Neural progenitor cell (in vitro differentiated cells): ENCODE data around the gene IRGC. TPM values are rescaled to one million over a fixed set of nuclear protein-coding genes. Genes with fewer than 3 reads are reported as not detected.

ENCODE experiments used
- DNase-seq: peaks from one replicate; pipeline ENCODE4 v3.0.0-alpha.2; 2016; ENCODE audit warnings: low spot score
- H2AFZ ChIP-seq: fragments of 200-600 bp; sonication (generic); replicated peaks from 2 replicates; pipeline ENCODE4 v1.6.1; 2016; ENCODE audit warnings: antibody characterized with exemption
- H3F3A ChIP-seq: fragments of 200-600 bp; sonication (generic); 2 replicates; pipeline ENCODE4 v1.6.1; 2016; ENCODE audit warnings: antibody characterized with exemption, low read depth
- H3K27ac ChIP-seq: fragments of 200-600 bp; sonication (generic); 2 replicates; pipeline ENCODE4 v1.5.1; 2016; ENCODE audit warnings: mild to moderate bottlenecking
- H3K27me3 ChIP-seq: fragments of 200-600 bp; sonication (generic); 2 replicates; pipeline ENCODE4 v1.6.1; 2016; ENCODE audit warnings: mild to moderate bottlenecking, moderate library complexity
- H3K36me3 ChIP-seq: fragments of 200-600 bp; sonication (generic); 2 replicates; pipeline ENCODE4 v1.5.1; 2016
- H3K4me1 ChIP-seq: fragments of 200-600 bp; sonication (generic); 2 replicates; pipeline ENCODE4 v1.6.1; 2016; ENCODE audit warnings: mixed run types
- H3K4me2 ChIP-seq: fragments of 200-600 bp; sonication (generic); 2 replicates; pipeline ENCODE4 v1.6.1; 2016
- H3K4me3 ChIP-seq: fragments of 200-600 bp; sonication (generic); 2 replicates; pipeline ENCODE4 v1.5.1; 2016
- H3K79me2 ChIP-seq: fragments of 200-600 bp; sonication (generic); 2 replicates; pipeline ENCODE4 v1.6.1; 2016; ENCODE audit warnings: low read depth
- H3K9ac ChIP-seq: fragments of 200-600 bp; sonication (generic); 2 replicates; pipeline ENCODE4 v1.6.1; 2016
- H3K9me3 ChIP-seq: fragments of 200-600 bp; sonication (generic); 2 replicates; pipeline ENCODE4 v1.5.1; 2016; ENCODE audit warnings: low read depth
- H4K20me1 ChIP-seq: fragments of 200-600 bp; sonication (generic); 2 replicates; pipeline ENCODE4 v1.6.1; 2016; ENCODE audit warnings: low read depth
- H3K27ac Mint-ChIP-seq: 3 replicates; pipeline ENCODE4 v1.8.0; 2021; ENCODE audit warnings: mixed read lengths
- H3K27me3 Mint-ChIP-seq: 2 replicates; pipeline ENCODE4 v1.8.0; 2022; ENCODE audit warnings: low read depth, mild to moderate bottlenecking, inconsistent platforms, moderate library complexity, mixed read lengths; ENCODE audit not compliant: insufficient read depth
- H3K36me3 Mint-ChIP-seq: 3 replicates; pipeline ENCODE4 v1.8.0; 2021; ENCODE audit warnings: mixed read lengths
- H3K4me1 Mint-ChIP-seq: 3 replicates; pipeline ENCODE4 v1.8.0; 2021; ENCODE audit warnings: mixed read lengths
- H3K4me3 Mint-ChIP-seq: 3 replicates; pipeline ENCODE4 v1.8.0; 2021; ENCODE audit warnings: mild to moderate bottlenecking, moderate library complexity, mixed read lengths
- H3K9me3 Mint-ChIP-seq: 3 replicates; pipeline ENCODE4 v1.8.0; 2020; ENCODE audit warnings: mixed read lengths
- CTCF ChIP-seq: fragments of 200-600 bp; sonication (generic); IDR thresholded peaks from 2 replicates; pipeline ENCODE4 v1.5.1; 2017; ENCODE audit warnings: antibody characterized with exemption, mild to moderate bottlenecking
- EZH2 ChIP-seq: fragments of 200-600 bp; sonication (generic); IDR thresholded peaks from 2 replicates; pipeline ENCODE4 v1.6.1; 2017; ENCODE audit warnings: antibody characterized with exemption, mild to moderate bottlenecking, moderate library complexity
- EZH2phosphoT487 ChIP-seq: fragments of 200-600 bp; sonication (generic); IDR thresholded peaks from 2 replicates; pipeline ENCODE4 v1.6.1; 2017; ENCODE audit warnings: antibody characterized with exemption
- total RNA-seq: library from RNA; depleted of rRNA; stranded (reverse); fragments of >200 nt; gene quantifications from 2 replicates; pipeline ENCODE4 v1.2.3, GENCODE V29; 2015; ENCODE audit warnings: low replicate concordance

IRGC gene
- total RNA-seq, 1 donor from 2014 or later, result not detected

DNA sequence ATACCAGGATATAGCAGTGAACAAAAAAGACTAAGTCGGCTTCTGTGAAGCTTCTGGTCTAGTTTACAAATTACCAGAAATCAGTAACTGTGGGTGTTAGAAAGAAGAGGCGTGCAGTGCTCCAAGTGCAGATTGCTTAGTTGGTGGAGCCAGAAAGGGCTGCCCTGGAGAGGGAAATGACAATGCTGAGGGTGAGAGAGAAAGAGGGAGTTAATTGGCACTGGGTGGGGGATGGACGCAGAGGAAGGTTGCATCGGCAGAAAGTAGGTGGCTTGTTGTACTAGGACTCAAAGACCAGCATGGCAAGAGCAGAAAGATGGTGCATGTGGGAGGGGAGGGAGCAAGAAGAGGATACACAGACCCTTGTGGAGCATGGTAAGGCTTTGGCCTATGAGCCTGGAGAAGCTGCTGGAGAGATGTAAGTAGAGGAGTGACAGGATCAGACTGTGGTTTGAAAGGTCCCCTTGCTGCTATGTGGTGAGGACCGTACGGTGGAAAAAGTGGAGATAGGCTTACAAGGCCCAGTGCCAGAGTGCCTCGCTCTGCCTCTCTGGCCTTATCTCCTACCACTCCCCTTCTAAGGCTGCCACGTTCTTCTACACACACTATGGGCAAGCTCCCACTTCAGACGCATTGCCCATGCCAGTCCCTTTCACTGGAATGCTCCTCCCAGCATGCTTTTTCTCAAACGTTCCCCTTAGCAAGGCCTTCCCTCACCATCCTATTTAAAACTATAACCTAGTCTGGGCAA, 25.4 kb downstream of the IRGC start:
- Histone ChIP-seq H3K4me3 (no peak overlapping the region), H3K9me3 (no peaks in the 10 kb centered on the region), H3K9ac (no peak overlapping the region), H3K79me2 (no peaks in the 10 kb centered on the region), H3K27me3 (no peaks in the 10 kb centered on the region), H3F3A (peaks cover 3% of the 10 kb centered on the region), H3K4me1 (no peaks in the 10 kb centered on the region), H3K4me2 (no peak overlapping the region), H4K20me1 (peaks cover 6% of the 10 kb centered on the region), H3K36me3 (no peaks in the 10 kb centered on the region), H2AFZ (no peak overlapping the region), H3K27ac (no peak overlapping the region)
- Mint-ChIP-seq H3K27me3 (peaks cover 5% of the 10 kb centered on the region), H3K27ac (no peak overlapping the region), H3K36me3 (peaks cover 46% of the 10 kb centered on the region), H3K9me3 (no peaks in the 10 kb centered on the region), H3K4me3 (peak overlapping the region; percentile 13), H3K4me1 (no peaks in the 10 kb centered on the region)
- TF ChIP-seq CTCF (no peak), EZH2phosphoT487 (no peak), EZH2 (no peak)
- no peak for DNase-seq

DNA sequence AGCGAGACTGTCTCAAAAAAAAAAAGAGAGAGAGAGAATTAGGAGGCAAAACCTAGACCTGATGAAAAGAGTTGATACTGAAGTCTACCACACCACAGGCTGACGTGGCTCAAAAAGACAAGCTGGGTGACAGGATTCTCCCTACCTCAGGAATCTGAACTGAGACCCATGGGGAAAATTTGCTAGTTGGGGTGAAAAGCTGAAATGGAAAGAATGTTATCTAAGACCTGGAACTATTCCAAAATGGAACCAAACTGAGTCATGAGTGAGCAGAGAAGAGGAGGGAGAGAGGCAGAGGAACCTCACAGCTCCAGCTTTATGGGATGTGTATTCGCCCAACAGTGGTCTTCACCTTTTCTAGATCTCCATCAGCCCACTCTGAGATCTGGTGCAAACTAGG, 27.2 kb downstream of the IRGC start:
- Histone ChIP-seq H3K9me3 (no peaks in the 10 kb centered on the region), H3K27ac (no peak overlapping the region), H3K79me2 (no peaks in the 10 kb centered on the region), H3F3A (peaks cover 3% of the 10 kb centered on the region), H4K20me1 (peaks cover 6% of the 10 kb centered on the region), H3K36me3 (no peaks in the 10 kb centered on the region), H3K27me3 (no peaks in the 10 kb centered on the region), H3K9ac (no peak overlapping the region), H2AFZ (no peak overlapping the region), H3K4me2 (no peak overlapping the region), H3K4me1 (no peaks in the 10 kb centered on the region), H3K4me3 (no peak overlapping the region)
- H3K9me3 Mint-ChIP-seq, result no peaks in the 10 kb centered on the region
- no peak overlapping the region for H3K27ac Mint-ChIP-seq
- H3K4me1 Mint-ChIP-seq, result no peaks in the 10 kb centered on the region
- no peak overlapping the region for H3K4me3 Mint-ChIP-seq
- peaks cover 3% of the 10 kb centered on the region for H3K27me3 Mint-ChIP-seq
- peaks cover 45% of the 10 kb centered on the region for H3K36me3 Mint-ChIP-seq
- no peak for TF ChIP-seq EZH2phosphoT487
- DNase-seq, result no peak

- peaks cover 9% of the 10 kb centered on the region for H3K79me2 ChIP-seq
- H3K36me3 Mint-ChIP-seq, result peaks cover 44% of the 10 kb centered on the region
- H3F3A ChIP-seq, result peaks cover 3% of the 10 kb centered on the region
Observed at GRCh38 chr19:43747557-43748204, 31.8 kb downstream of the IRGC start.

More at GRCh38 chr19:43747557-43748204, 31.8 kb downstream of the IRGC start:
- H3K4me3 ChIP-seq, result no peak overlapping the region
- H3K9me3 Mint-ChIP-seq, result no peaks in the 10 kb centered on the region
- H3K4me3 Mint-ChIP-seq, result peak overlapping the region; percentile 27
- H3K27me3 Mint-ChIP-seq, result peaks cover 3% of the 10 kb centered on the region
- H3K9me3 ChIP-seq, result no peaks in the 10 kb centered on the region
- H3K4me2 ChIP-seq, result no peak overlapping the region
- H3K27ac Mint-ChIP-seq, result no peak overlapping the region
- no peak overlapping the region for H3K27ac ChIP-seq
- H2AFZ ChIP-seq, result no peak overlapping the region
- TF ChIP-seq CTCF, result no peak
- TF ChIP-seq EZH2, result no peak
- no peak for TF ChIP-seq EZH2phosphoT487
- no peak for DNase-seq
- peaks cover 6% of the 10 kb centered on the region for H4K20me1 ChIP-seq
- no peaks in the 10 kb centered on the region for H3K36me3 ChIP-seq
- H3K27me3 ChIP-seq, result no peaks in the 10 kb centered on the region
- H3K4me1 Mint-ChIP-seq, result no peaks in the 10 kb centered on the region
- H3K9ac ChIP-seq, result no peak overlapping the region
- no peaks in the 10 kb centered on the region for H3K4me1 ChIP-seq
